ENCODE measurements around the gene PHPT1. TPM values are rescaled to one million over a fixed set of nuclear protein-coding genes. Genes with fewer than 3 reads are reported as not detected.

The PHPT1 gene
- total and polyA plus RNA-seq, 2 of the 13 experiments (the other 11 are each of a cell fraction or from before 2014, with no cell fraction given), result 189 to 192 TPM

- TF ChIP-seq, protein P1, sequence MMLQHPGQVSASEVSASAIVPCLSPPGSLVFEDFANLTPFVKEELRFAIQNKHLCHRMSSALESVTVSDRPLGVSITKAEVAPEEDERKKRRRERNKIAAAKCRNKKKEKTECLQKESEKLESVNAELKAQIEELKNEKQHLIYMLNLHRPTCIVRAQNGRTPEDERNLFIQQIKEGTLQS (CRISPR knock-in tag; IDR thresholded peaks at IDR 0.05), result no peak
- TF ChIP-seq ARID2 (CRISPR knock-in tag; IDR thresholded peaks at IDR 0.05; ENCODE audit: borderline replicate concordance) (0 out of 2 replicates have a peak, but pooled peaks have one; percentile 46), DDIT3 (CRISPR knock-in tag; IDR thresholded peaks at IDR 0.05) (no peak), CBX1 (IDR thresholded peaks at IDR 0.05; ENCODE audit: low read depth) (peak; percentile 54), ZNF891 (CRISPR knock-in tag; IDR thresholded peaks at IDR 0.05) (peak; percentile 90), ELF1 (CRISPR knock-in tag; IDR thresholded peaks at IDR 0.05) (no peak; the same call in 1 of the 2 replicates), SUZ12 (IDR thresholded peaks at IDR 0.05; ENCODE audit: low read depth, low read length) (no peak), GPN1 (CRISPR knock-in tag; IDR thresholded peaks at IDR 0.05; ENCODE audit: borderline replicate concordance) (no peak), ZNF441 (CRISPR knock-in tag; IDR thresholded peaks at IDR 0.05; ENCODE audit: borderline replicate concordance) (0 out of 2 replicates have a peak, but pooled peaks have one; percentile 27), KDM3A (CRISPR knock-in tag; IDR thresholded peaks at IDR 0.05; ENCODE audit: low read depth) (peak; percentile 71; the same call in 1 of the 2 replicates), HBP1 (CRISPR knock-in tag; IDR thresholded peaks at IDR 0.05; ENCODE audit: low read depth) (no peak), PCBP1 (IDR thresholded peaks at IDR 0.05; ENCODE audit: borderline replicate concordance, low read depth, low read length) (no peak), FOXO1 (CRISPR knock-in tag; IDR thresholded peaks at IDR 0.05) (no peak; the same call in 1 of the 2 replicates), ZFP36L2 (CRISPR knock-in tag; IDR thresholded peaks at IDR 0.05) (no peak), ZNF766 (CRISPR knock-in tag; IDR thresholded peaks at IDR 0.05; ENCODE audit: borderline replicate concordance) (peak; percentile 80; the same call in 1 of the 2 replicates), KDM6A (CRISPR knock-in tag; IDR thresholded peaks at IDR 0.05; ENCODE audit: low read depth) (no peak), ZBTB46 (CRISPR knock-in tag; IDR thresholded peaks at IDR 0.05; ENCODE audit: borderline replicate concordance) (no peak), NONO (IDR thresholded peaks at IDR 0.05) (no peak), NONO (CRISPR knock-in tag; conservative IDR thresholded peaks at IDR 0.05) (peak; percentile 95)
- TF ChIP-seq, protein P2, sequence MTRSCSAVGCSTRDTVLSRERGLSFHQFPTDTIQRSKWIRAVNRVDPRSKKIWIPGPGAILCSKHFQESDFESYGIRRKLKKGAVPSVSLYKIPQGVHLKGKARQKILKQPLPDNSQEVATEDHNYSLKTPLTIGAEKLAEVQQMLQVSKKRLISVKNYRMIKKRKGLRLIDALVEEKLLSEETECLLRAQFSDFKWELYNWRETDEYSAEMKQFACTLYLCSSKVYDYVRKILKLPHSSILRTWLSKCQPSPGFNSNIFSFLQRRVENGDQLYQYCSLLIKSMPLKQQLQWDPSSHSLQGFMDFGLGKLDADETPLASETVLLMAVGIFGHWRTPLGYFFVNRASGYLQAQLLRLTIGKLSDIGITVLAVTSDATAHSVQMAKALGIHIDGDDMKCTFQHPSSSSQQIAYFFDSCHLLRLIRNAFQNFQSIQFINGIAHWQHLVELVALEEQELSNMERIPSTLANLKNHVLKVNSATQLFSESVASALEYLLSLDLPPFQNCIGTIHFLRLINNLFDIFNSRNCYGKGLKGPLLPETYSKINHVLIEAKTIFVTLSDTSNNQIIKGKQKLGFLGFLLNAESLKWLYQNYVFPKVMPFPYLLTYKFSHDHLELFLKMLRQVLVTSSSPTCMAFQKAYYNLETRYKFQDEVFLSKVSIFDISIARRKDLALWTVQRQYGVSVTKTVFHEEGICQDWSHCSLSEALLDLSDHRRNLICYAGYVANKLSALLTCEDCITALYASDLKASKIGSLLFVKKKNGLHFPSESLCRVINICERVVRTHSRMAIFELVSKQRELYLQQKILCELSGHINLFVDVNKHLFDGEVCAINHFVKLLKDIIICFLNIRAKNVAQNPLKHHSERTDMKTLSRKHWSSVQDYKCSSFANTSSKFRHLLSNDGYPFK (CRISPR knock-in tag; IDR thresholded peaks at IDR 0.05; ENCODE audit: borderline replicate concordance), result peak; percentile 83
- TF ChIP-seq, protein P3, sequence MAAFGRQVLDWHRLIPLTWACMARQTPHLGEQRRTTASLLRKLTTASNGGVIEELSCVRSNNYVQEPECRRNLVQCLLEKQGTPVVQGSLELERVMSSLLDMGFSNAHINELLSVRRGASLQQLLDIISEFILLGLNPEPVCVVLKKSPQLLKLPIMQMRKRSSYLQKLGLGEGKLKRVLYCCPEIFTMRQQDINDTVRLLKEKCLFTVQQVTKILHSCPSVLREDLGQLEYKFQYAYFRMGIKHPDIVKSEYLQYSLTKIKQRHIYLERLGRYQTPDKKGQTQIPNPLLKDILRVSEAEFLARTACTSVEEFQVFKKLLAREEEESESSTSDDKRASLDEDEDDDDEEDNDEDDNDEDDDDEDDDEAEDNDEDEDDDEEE (CRISPR knock-in tag; IDR thresholded peaks at IDR 0.05), result peak; percentile 71
These were observed 1.3 kb upstream of the PHPT1 start (continued) for GRCh38 chr9:136847826-136848392.

Data from HepG2 (cell line).